ENCODE results near the gene SLC9A9.

The SLC9A9 gene

DNA sequence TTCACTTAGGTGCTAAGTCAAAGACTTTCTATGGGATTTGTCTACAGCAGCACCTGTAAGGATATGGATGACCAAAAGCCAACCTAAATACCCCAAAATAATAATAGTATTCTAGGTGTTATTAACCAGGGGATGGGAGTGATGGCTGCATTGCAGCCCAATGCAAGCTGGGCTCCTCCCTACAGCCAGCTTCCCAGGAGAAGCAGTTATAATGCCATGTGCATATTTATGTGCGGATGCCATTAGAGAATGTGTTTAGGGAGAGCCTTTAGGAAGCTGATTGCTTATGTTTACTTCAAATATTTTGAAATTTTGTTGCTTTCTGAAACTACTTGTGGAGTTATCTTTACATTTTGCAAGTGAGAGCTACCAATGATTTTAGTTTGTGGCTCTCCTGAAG lies 491.4 kb downstream of the SLC9A9 start:
- DNase-seq (ENCODE audit: low read depth), result no peak

DNA sequence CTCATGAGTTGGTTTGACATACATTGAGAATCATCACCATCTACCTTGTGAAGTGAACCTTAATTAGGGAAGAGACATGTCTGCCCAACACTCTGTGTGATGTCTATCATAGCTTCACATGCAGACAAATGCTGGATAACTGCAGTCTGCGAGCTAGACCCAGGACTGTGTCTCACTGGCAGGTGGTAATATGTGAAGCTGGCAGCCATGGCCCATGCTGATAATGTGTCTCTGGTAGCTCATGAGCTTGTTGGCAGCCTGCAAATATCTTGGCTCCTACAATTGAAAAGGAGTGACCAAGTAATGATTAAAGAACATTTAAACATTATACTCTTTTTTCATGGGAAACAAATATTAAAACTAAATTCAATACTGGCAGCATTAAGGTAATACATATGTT lies 493.9 kb downstream of the SLC9A9 start:
- no peak for DNase-seq (ENCODE audit: low read depth)

DNA sequence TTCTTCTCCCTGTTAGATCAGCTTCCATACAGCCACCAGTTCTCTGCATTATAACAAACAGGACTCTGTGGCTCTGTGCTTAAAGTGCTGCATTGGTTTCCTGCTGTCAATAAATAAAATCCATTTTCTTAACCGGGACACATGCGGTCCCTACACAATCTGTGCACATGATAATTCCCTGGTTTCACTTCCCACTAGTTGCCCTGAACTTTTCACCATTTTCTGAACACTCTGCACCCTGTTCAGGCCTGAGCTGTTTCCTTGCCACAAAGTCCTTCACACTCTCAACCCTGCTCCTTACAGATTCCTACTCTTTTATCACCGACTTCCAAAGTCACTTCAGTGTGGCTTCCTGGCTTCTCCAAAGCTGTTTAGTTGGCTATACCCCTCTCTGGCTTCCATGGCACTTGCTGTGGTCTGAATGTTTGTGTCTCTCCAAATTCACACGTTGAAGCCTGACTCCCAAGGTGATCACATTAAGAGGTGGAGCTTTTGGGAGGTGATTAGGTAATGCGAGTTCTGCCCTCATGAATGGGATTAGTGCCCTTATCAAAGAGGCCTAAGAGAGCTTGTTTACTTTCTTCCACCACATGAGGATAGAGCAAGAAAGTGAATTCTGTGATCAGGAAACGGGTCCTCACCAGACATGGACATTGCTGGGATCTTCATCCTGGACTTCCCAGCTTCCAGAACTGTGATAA lies 495.3 kb downstream of the SLC9A9 start:
- no peak for DNase-seq (ENCODE audit: low read depth)

DNA sequence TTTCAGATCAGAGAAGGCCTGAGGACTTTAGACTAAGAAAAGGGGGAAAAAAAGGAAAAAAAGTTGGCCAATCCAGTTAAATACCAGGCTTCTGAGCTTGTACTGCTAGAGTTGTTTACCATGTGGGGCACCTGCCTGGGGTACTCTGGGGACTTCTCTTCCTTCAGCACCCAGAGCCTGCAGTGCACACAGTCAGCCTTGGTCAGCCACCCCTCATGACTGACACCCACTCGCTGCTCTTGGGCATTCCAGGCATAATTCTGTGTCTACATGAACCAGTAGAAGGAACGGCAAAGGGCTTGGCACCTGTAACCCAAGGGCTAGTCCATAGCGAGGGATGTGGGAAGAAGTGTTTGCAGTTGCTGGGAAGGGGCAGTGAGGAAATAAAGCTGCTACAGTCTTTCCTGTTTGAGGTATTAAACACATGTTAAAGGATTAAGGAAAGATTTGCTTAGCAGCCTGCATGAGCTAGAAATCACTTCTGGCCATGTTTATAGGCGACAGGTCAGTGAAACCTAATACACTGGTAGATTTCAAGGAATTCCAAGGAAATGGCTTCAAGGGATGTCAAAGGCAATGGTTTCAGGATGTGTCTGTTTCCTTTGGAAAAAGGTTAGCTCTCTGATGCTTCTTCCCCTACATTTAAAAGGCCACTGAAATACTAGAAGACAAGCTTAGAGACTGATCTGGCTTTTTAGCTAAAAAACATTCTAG lies 496.2 kb downstream of the SLC9A9 start:
- no peak for DNase-seq (ENCODE audit: low read depth)

DNA sequence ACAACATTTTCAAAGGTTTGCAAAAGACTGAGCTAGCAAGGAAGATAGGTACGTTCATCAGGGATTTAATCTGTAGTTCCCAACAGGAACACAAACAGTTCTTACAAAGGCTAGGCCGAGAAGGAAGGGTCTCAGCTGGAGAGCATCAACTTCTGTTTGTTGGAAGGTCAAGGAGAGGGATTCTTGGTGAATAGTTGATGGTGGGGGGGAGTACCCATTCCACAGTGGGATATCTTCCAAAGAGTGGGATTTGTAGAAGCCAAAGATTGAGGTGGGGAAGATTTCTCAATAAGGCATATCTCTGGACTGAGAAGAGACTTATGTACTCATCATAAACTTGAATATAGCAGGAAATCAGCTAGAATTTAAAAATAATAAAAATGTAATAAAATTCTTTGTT lies 496.9 kb downstream of the SLC9A9 start:
- no peak for DNase-seq (ENCODE audit: low read depth)

DNA sequence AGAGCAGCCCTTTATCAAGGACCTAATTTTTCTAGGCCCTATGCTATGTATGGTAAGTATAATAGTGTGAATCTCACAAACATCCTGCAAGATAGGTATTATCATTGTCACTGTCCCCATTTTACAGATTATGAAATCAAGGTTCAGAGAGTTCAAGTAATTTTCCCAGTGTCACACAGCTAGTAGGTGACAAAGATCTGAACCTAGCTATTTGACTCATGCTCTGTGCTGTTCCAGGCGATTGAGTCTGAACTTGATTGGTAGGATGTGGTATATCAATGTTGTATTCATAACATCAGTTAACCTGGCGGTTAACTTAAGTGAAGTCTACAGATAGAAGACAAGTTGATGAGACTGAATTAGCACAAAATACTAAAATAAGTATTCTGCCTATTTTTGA lies 498.8 kb downstream of the SLC9A9 start:
- DNase-seq (ENCODE audit: low read depth), result no peak

DNA sequence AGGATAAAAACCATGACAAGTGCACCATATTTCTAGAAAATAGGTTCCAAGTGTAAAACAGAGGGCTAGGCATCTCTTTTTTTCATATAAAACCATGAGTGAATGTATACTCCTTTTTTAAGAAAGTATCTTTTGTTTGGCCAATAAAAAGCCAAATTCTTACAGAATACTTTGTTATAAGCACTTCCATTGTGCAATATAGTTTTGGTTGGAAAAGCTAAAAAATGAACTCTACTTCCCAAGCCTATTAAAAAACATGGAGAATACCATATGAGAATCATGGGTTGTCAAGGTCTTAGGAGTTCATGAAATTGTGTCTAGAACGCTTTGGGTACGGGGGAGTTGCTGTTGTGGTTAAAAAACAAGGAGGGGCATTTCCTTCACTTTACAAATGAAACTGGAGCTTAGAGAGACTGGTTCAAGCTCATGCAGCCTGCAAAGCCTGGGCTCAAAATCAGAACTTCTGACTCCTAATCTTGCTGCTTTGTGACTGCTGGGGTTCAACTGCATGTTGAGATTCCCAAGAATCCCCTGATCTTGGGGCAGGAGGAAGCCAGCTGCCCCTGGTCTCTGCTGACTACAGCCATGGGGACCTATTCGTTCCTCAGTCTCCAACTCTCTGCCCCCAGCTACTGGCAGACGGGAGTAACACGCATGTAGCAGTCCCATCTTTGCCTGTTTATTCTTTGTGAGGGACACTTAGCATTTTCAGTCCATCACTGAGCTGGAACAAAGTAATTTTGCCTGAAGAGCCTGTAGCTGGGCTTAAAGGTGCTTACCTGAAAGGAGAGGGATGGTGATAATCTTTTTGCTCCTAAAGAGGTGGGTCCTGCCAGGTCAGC lies 499.6 kb downstream of the SLC9A9 start:
- DNase-seq (ENCODE audit: low read depth), result no peak

DNA sequence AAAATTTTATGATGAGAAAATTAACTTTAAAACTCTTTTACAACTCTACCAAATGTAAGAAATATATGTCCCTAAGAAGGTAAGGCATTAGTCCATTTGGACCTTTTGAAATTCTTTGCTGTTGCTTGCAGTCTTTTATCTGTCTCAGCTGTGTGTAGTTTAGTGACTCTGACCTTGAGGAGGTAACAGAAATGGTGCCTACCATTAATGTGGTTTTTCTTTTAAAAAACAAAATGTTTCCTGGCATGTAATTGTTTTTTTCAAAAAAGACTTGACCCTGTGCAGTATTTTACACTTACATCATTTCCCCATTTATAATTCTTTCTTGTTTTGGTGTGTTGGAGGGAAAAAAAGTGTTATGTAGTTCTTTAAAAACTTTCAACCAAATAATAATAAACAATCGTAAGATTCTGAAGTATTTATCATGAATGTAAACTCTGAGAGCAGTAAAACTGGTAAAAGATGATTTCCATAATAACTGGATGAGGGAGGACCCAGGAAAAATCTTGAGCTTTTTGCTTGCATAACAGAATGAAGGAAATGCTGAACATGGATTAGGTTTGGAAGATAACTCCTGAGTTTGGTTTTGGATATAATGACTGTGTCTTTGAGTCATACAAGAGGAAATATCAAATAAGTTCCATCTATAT lies 503.6 kb downstream of the SLC9A9 start:
- no peak for DNase-seq (ENCODE audit: low read depth)

DNA sequence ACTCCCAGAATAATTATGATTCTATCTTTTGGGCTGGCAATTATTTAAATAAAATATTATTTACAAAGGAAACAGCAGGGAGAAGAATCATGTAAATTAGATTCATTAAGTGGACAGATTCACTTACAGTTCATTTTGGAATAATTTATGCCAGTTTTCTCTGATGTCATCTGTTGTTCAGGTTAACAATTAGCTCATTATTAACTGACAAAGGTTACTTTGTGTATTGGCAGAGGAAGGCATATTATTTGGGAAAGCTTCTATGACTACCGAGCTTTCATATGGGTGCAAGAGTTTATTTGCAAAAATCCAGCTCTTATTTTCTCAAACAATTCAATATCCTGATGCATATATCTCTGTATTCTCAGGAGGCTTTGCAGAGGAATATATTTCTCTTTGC lies 504.3 kb downstream of the SLC9A9 start:
- DNase-seq (ENCODE audit: low read depth), result no peak

DNA sequence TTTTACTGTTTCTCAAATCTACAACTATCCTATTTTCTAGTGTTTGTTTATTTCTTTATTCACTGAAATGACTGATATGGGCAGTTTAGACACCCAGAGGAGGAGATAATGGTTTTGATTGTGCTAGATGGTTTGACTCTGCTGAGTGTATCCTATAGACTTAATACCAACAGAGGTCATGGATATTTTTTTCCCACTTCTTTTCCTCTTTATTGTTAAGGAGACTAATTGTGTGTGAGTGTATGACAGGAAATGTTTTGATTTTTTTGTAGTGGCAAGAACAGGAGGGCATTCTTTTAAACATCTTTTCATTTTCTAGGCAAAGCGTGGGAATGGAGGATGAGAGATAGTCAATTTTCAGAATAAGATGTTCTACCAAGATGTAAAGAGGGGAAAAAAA lies 505.2 kb downstream of the SLC9A9 start:
- DNase-seq (ENCODE audit: low read depth), result no peak

DNA sequence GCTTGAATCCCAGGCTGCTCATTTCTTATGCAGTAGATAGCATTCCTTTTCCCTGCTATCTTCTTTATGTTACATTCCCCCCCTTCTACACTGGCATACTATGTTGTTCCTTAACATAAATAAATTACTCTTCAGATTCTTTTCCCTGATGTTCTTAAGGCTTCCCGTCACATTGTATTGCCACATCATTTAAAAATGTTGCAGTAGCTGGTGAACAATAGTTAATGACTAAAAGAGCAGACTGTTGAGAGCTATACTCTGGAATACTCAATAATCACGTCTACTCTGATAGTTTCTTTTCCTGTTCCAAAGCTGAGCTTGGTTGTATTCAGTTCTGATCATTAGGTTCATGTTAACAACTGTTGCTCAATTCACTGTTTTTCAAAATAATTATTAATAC lies 508.8 kb downstream of the SLC9A9 start:
- DNase-seq (ENCODE audit: low read depth), result no peak

DNA sequence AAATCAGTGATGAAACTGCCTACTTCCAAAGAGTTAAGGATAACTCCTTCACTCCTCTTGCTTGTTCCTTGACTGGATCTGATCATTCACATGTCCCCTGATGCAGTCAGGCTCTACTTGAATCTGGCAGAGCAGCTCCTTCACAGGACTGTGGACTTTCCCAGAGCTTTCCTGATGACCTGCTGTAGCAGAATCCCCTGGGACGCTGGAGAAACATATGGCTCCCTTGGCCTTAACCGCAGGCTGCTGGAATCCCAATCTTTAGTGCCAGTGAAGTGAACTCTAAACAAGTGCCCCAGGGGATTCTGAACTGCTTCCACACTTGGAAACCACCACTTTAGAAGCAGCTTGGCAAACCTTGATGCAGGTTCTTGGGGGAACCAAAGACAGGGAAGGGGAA lies 510.9 kb downstream of the SLC9A9 start:
- DNase-seq (ENCODE audit: low read depth), result no peak

DNA sequence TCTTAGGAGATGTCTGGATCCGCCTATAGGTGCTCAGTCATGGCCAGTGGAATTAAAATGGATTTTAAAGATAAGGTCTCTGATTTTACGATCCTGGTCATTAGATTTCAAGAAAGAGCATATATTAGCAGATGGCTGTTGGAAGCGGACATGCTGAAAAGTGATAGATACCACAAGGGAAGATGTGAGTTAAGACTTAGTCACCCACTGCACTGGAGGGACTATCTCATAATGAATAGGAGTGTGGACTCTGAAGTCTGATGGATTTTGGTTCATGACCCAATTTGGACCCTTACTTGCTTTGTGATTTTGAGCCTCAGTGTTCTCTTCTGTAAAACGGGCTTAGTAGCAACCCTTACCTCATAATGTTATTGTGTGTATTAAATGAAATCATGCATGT lies 514.0 kb downstream of the SLC9A9 start:
- no peak for DNase-seq (ENCODE audit: low read depth)

DNA sequence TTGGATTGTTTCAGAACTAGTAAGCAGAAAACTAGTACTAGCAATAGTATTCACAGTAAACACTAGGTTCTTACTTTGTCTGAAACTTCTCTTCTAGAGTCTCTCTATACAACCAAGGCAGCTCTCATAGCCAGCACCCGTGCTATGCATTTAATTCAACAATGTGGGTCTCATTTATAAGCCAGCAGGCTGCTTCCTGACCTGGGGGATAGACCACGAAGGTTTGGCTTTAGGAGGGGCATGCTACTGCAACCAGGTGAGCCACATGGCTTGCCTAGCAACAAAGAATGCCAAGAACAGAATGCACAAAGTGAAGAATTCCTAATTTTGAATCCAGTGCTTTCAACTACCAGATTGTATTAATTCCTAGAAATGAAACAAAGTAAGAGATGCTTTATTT lies 514.9 kb downstream of the SLC9A9 start:
- no peak for DNase-seq (ENCODE audit: low read depth)

DNA sequence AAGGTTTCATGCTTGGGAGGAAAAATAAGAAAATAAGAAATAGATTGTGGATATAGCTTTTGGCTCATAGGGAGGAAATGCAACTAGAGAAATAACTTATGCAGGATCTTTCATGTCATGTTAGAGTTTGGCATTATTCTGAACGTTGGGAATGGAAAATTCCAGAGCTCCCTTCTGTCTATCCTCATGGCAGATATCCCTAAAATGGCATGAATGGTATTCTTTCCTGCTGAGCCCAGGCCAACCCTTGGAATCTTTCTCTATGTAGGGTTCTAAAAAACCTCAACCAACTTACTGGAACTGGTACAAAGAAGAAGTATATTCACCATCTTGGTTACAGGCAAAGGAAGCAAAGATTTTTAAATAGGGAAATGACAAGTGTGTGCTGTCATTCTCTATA lies 516.2 kb downstream of the SLC9A9 start:
- no peak for DNase-seq (ENCODE audit: low read depth)

DNA sequence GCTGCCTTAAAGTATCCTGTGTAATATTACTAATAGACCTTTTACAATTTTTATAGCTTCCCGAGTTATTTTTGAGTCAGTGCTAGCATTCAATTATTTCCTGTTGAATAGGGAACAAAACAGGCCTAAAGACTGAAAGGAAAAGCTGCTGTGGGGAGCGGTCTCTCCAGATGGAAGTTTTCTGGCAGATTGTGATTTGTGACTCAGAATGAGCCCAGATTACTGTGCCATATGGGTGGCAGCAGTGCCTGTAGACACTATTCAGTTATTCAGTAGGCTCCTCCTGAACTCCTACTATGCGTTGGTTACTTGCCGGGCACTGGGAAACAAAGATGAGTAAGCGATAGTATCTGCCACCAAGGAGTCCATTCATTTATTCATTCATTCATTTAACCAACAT lies 516.9 kb downstream of the SLC9A9 start:
- DNase-seq (ENCODE audit: low read depth), result no peak

DNA sequence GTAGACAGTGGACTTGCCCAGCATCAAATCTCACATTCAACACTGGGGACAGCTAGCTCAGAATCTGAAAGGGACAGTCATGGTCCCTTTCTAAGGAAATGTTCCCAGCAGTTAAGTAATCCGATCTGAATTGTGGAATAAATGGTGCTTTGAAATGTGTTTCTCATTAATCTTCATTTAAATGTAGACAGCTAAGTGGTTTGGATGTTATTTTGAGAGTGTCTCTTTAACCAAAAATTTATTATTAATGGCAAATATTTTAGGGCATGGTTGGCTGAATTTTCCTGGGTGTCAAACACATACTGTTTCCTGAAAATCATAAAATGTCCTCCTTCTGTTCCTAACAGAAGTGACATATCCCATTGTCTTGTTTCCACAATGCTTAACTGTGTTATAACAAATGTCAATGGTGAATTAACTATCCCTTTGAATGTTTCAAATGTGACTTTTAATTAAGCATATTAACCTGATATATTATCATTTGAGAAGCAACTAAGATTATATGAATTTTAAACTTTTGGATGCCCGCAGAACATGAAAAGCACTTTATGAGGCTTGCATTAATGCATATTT lies 517.9 kb downstream of the SLC9A9 start:
- no peak for DNase-seq (ENCODE audit: low read depth)

DNA sequence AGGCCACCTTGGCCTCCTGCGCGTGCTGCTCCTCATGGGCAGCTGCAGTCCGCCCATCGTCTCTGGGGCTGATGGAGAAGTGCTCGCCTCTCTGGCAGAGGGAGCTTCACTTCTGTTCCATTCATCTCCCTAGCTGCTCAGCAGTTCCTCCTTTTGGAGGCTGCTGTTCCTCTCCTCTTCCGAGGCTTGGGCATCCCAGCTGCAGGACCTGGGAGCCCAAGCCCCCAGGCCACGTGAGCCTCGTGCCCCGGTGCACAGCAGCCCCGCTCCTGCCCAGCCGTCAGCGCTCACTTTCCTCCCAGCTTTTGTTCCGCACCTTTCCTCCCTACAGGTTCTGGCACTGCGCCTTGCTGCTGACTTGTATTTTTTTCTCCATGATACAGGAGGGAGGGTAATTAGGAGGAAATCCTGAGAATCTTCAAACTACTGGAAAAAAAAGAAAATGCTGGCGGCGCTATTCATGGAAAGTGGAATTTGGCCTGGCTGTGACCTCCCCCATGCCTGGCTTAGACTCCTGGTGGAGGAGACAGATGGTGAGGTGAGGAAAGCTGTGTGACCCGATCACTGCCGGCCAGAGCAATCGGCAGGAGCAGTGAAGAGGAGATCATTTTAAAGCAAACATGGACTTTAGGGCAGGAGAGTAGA lies 518.6 kb downstream of the SLC9A9 start:
- no peak for DNase-seq (ENCODE audit: low read depth)

DNA sequence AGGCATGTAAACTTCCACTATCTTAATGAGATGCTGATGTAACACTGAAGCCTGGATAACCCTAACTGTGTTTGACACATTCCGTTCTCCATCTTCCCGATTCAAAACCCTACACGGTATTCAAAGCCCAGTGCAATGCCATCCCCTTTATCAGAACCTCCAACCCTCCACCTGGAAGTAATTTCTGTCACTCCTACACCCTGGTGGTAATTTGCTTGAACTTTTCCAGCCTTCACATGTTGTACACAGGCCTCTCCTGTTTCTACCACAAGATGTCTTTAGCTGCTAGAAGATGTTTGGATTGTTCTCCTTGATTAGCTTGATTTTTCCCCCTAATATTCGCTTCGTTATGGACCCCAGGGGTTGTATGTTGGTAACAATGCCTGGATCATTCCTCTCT lies 519.8 kb downstream of the SLC9A9 start:
- no peak for DNase-seq (ENCODE audit: low read depth)

DNA sequence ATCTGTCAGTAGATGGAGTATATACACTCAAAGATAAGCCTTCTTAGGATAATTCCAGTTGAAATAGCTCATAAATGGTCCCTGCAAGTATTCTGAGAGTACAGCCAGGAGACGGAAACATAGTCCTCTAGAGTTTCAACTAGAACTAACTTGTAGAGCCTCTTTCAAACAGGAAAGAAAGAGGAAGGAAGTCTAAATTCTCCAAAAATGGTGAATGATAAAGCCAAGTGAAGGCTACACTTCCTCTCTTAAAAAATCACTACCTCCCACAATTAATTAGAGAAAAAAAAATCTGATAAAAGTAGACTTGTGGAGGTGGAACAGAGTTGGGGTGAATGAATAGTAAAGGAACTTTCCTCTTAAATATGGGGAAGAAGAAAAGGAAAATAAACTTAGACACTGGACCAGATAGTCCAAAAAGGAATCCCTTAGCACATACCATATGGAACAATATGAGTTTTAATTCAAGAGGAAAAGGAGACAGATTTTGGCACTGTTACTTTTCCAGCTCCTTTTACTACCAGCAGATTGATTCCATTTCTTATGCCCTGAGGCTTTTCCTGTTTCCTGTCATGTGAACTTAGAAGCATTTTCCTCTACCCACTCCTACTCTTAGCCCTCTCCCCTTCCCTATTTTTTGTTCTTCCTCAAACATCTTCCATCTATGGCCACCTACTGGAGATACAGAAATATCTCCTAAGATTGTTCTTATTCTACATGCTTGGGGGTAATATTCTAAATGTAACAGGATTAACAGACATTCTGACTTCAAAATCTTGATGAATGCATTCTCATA lies 521.1 kb downstream of the SLC9A9 start:
- DNase-seq (ENCODE audit: low read depth), result peak; percentile 22

Measured in fibroblast of gingiva (primary cell).